Liver (tissue), 9 donors: ENCODE results near the gene DRAXIN. TPM values are rescaled to one million over a fixed set of nuclear protein-coding genes. Genes with fewer than 3 reads are reported as not detected.

ENCODE experiments used
- DNase-seq: peaks from one replicate; pipeline ENCODE4 v3.0.0-alpha.2; 2017; ENCODE audit warnings: low spot score
- H3K27ac ChIP-seq, 2 donors: one replicate each; pipeline ENCODE4 v1.7.0; 2013; ENCODE audit warnings: inconsistent platforms in 2 of 2, low read length in 2 of 2, control low read depth in 1 of 2, low read depth in 1 of 2, mild to moderate bottlenecking in 1 of 2
- H3K27me3 ChIP-seq, 4 donors: one replicate each; pipeline versions ENCODE4 v1.6.1 to v1.7.0; 2013; ENCODE audit warnings: low read length in 3 of 4, inconsistent platforms in 1 of 4, mild to moderate bottlenecking in 1 of 4, moderate library complexity in 1 of 4; ENCODE audit not compliant: control insufficient read depth in 4 of 4, insufficient read depth in 4 of 4
- H3K36me3 ChIP-seq, 4 donors: one replicate each; pipeline versions ENCODE4 v1.6.1 to v1.7.0; 2013; ENCODE audit warnings: low read length in 3 of 4, mild to moderate bottlenecking in 3 of 4, low read depth in 1 of 4, moderate library complexity in 1 of 4; ENCODE audit not compliant: control insufficient read depth in 4 of 4, insufficient read depth in 3 of 4
- H3K4me1 ChIP-seq, 4 donors: one replicate each; pipeline versions ENCODE4 v1.6.1 to v1.7.0; 2013; ENCODE audit warnings: low read length in 3 of 4, mild to moderate bottlenecking in 3 of 4, moderate library complexity in 1 of 4; ENCODE audit not compliant: control insufficient read depth in 4 of 4, insufficient read depth in 4 of 4
- H3K4me3 ChIP-seq, 3 donors: one replicate each; pipeline versions ENCODE4 v1.6.1 to v1.7.0; 2013; ENCODE audit warnings: low read length in 3 of 3, control low read depth in 1 of 3, low read depth in 1 of 3, mild to moderate bottlenecking in 1 of 3
- H3K9ac ChIP-seq, 2 donors: one replicate each; pipeline ENCODE4 v1.7.0; 2013; ENCODE audit warnings: low read length in 2 of 2, mild to moderate bottlenecking in 2 of 2, moderate library complexity in 2 of 2, control low read depth in 1 of 2, low read depth in 1 of 2
- H3K9me3 ChIP-seq, 4 donors: one replicate each; pipeline versions ENCODE4 v1.6.1 to v1.7.0; 2013; ENCODE audit warnings: low read length in 3 of 4; ENCODE audit not compliant: control insufficient read depth in 4 of 4
- ATF3 ChIP-seq: IDR thresholded peaks from 2 replicates; pipeline ENCODE4 v1.6.1; 2016; ENCODE audit warnings: antibody characterized with exemption
- CTCF ChIP-seq: fragments of 150-350 bp; IDR thresholded peaks from 2 replicates; pipeline ENCODE4 v1.5.1; 2017; ENCODE audit warnings: improper control_type of control experiment, low read depth, low read length; ENCODE audit not compliant: missing input control
- EGR1 ChIP-seq, 2 donors: IDR thresholded peaks; 2 replicates each; pipeline ENCODE4 v1.6.1; 2016 to 2018; ENCODE audit warnings: antibody characterized with exemption in 2 of 2, low read depth in 2 of 2
- FOXA1 ChIP-seq: IDR thresholded peaks from 2 replicates; pipeline ENCODE4 v1.6.1; 2016; ENCODE audit warnings: antibody characterized with exemption
- FOXA2 ChIP-seq: IDR thresholded peaks from 2 replicates; pipeline ENCODE4 v1.6.1; 2016; ENCODE audit warnings: antibody characterized with exemption
- GABPA ChIP-seq, 2 donors: IDR thresholded peaks in 1 of 2; conservative IDR thresholded peaks in 1 of 2; 2 replicates each; pipeline ENCODE4 v1.6.1; 2016; ENCODE audit warnings: antibody characterized with exemption in 2 of 2, mild to moderate bottlenecking in 1 of 2, moderate library complexity in 1 of 2
- HNF4A ChIP-seq, 2 donors: conservative IDR thresholded peaks; 2 replicates each; pipeline ENCODE4 v1.6.1; 2016; ENCODE audit warnings: antibody characterized with exemption in 2 of 2, mild to moderate bottlenecking in 2 of 2
- HNF4G ChIP-seq: IDR thresholded peaks from 2 replicates; pipeline ENCODE4 v1.6.1; 2016; ENCODE audit warnings: antibody characterized with exemption
- JUND ChIP-seq, 2 donors: IDR thresholded peaks; 2 replicates each; pipeline ENCODE4 v1.6.1; 2016; ENCODE audit warnings: antibody characterized with exemption in 2 of 2
- MAX ChIP-seq: IDR thresholded peaks from 2 replicates; pipeline ENCODE4 v1.6.1; 2016; ENCODE audit warnings: antibody characterized with exemption
- NR2F2 ChIP-seq: IDR thresholded peaks from 2 replicates; pipeline ENCODE4 v1.6.1; 2016; ENCODE audit warnings: antibody characterized with exemption
- RAD21 ChIP-seq, 2 donors: IDR thresholded peaks; 2 replicates each; pipeline ENCODE4 v1.6.1; 2016; ENCODE audit warnings: antibody characterized with exemption in 2 of 2, mild to moderate bottlenecking in 2 of 2
- REST ChIP-seq: IDR thresholded peaks from 2 replicates; pipeline ENCODE4 v1.6.1; 2016; ENCODE audit warnings: antibody characterized with exemption, mild to moderate bottlenecking
- RXRA ChIP-seq, 2 donors: IDR thresholded peaks; 2 replicates each; pipeline ENCODE4 v1.6.1; 2017 to 2018; ENCODE audit warnings: antibody characterized with exemption in 2 of 2, mild to moderate bottlenecking in 1 of 2
- SP1 ChIP-seq: IDR thresholded peaks from 2 replicates; pipeline ENCODE4 v1.6.1; 2018; ENCODE audit warnings: antibody characterized with exemption, mild to moderate bottlenecking
- TAF1 ChIP-seq: conservative IDR thresholded peaks from 2 replicates; pipeline ENCODE4 v1.6.1; 2016; ENCODE audit warnings: antibody characterized with exemption, mild to moderate bottlenecking
- YY1 ChIP-seq: IDR thresholded peaks from 2 replicates; pipeline ENCODE4 v1.6.1; 2016; ENCODE audit warnings: antibody characterized with exemption, mild to moderate bottlenecking
- ZBTB33 ChIP-seq: IDR thresholded peaks from 2 replicates; pipeline ENCODE4 v1.6.1; 2016; ENCODE audit warnings: antibody characterized with exemption
- WGBS: extraction: QIAGEN DNeasy Blood & Tissue Kit; methylation state at CpG from one replicate; pipeline ENCODE4 v1.1.7; 2013; 5-methylcytosine and 5-hydroxymethylcytosine counted together
- polyA plus RNA-seq, 2 donors: library from polyadenylated mRNA; stranded (reverse) in 1 of 2; unstranded in 1 of 2; fragments of 200-250 nt in 1 of 2; fragments of >200 nt in 1 of 2; fragmentation: Nextera tagmentation in 1 of 2; extraction: Ambion mirVana in 1 of 2; gene quantifications; one replicate each; pipeline versions ENCODE4 v1.2.1 to v1.2.3, GENCODE V29; 2013 to 2015
- total RNA-seq, 2 donors: library from RNA; depleted of rRNA; stranded (reverse); fragments of >200 nt; gene quantifications; one replicate each; pipeline ENCODE4 v1.2.3, GENCODE V29; 2014
- donor health status: healthy.
- donor health status: healthy.
- donor health status: healthy.
- donor health status: healthy.
- donor health status: healthy.

Gene DRAXIN
- total and polyA plus RNA-seq, 4 donors, result under 0.01 to 0.01 TPM; not detected in 2

- H3K27ac ChIP-seq, result no peak overlapping the region
- DNase-seq, result no peak
- peaks cover 0 to 9% (median 6%) of the 10 kb centered on the region in 4 donors for H3K36me3 ChIP-seq
These were observed 16.2 kb upstream of the DRAXIN start for GRCh38 chr1:11675325-11675724.

More at GRCh38 chr1:11675325-11675724, 16.2 kb upstream of the DRAXIN start:
- Histone ChIP-seq H3K4me3 (no peak overlapping the region), H3K9ac (no peak overlapping the region), H3K4me1 (peaks cover 18 to 54% (median 41%) of the 10 kb centered on the region in 4 donors), H3K27me3 (no peaks in the 10 kb centered on the region), H3K9me3 (no peaks in the 10 kb centered on the region)
- WGBS, result 93% methylated on average over 10 of the region's 10 CpGs
- TF ChIP-seq RAD21 (IDR thresholded peaks at IDR 0.05), result no peak
- TF ChIP-seq NR2F2, result no peak
- no peak for TF ChIP-seq REST
- no peak for TF ChIP-seq ZBTB33
- no peak for TF ChIP-seq CTCF
- TF ChIP-seq TAF1, result no peak
- TF ChIP-seq JUND (IDR thresholded peaks at IDR 0.05), result no peak
- no peak for TF ChIP-seq RXRA (IDR thresholded peaks at IDR 0.05)
- no peak for TF ChIP-seq SP1
- no peak for TF ChIP-seq MAX
- no peak for TF ChIP-seq HNF4G
- TF ChIP-seq ATF3, result no peak
- TF ChIP-seq FOXA1, result no peak
- no peak for TF ChIP-seq HNF4A (conservative IDR thresholded peaks at IDR 0.05)
- TF ChIP-seq EGR1 (IDR thresholded peaks at IDR 0.05; ENCODE audit: low read depth in 2 of 2), result no peak
- no peak for TF ChIP-seq FOXA2
- TF ChIP-seq GABPA (IDR thresholded peaks at IDR 0.05 in 1 of 2, conservative IDR thresholded peaks at IDR 0.05 in 1 of 2), result no peak
- no peak for TF ChIP-seq YY1
